ENCODE data around the gene ZC2HC1B.

The ZC2HC1B gene

DNA sequence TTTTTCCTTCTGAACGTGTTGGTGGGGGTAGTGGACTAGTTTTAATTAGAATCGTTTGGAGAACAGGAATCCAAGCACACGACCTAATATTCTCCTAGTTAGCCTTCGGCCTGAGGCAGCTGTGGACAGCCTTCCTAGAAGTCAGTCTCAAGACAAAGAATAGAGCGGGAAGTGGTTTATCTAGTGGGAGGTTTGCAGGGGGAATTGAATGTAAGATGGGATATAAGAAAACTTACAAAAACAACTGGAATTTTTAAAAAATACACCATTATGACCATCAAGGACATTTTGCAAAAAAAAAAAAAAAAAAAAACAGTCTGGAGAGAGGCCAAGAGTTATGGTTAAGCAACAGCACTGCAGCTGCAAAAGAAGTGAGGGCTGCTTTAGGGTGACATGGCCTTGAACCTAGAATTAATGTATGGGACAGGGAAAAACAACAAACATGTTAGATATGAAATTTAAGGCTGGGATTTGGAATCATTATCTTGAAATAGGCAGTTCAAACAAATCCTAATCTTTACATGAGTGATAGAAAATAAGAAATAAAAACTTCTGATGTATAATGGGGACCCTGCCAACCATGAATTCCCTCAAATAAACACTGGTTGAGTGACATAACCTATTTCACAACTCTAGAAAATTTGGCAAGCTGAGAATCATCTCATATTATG, 103.6 kb downstream of the ZC2HC1B start:
- H3K36me3 ChIP-seq (ENCODE audit: control insufficient read depth in 2 of 2, insufficient read depth in 2 of 2, low read length in 2 of 2), result no peaks in the 10 kb centered on the region
- peaks cover 5 to 12% of the 10 kb centered on the region in 2 donors for H3K4me1 ChIP-seq (ENCODE audit: control insufficient read depth in 2 of 2, insufficient read depth in 2 of 2, low read length in 2 of 2)
- H3K27me3 ChIP-seq (ENCODE audit: control insufficient read depth in 2 of 2, insufficient read depth in 2 of 2, low read length in 2 of 2), result no peaks in the 10 kb centered on the region
- no peak overlapping the region for H3K27ac ChIP-seq (ENCODE audit: low read depth in 2 of 2, low read length in 2 of 2)
- H3K9ac ChIP-seq (ENCODE audit: low read depth in 1 of 2, low read length in 2 of 2), result no peak overlapping the region
- H3K4me3 ChIP-seq (ENCODE audit: low read length in 2 of 2), result no peak overlapping the region
- H3K9me3 ChIP-seq (ENCODE audit: control insufficient read depth in 2 of 2, low read length in 2 of 2), result no peaks in the 10 kb centered on the region

DNA sequence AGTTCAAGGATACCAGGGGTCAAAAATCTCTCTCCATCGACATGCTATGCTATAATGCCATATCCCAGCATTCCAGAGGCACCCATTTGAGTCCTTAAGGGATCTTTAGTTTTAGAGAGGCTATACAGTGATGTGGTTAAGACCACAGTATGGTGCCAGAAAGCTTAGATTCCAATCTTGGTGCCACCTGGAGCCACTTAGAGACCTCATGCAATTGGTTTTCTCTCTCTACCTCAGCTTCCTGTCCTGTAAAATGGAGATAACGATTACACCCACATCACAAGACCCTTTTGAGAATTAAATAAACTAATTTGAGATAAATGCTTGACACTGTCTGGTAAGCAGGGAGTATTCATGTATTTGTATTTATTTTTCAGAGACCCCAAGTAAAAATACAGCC, 104.8 kb downstream of the ZC2HC1B start:
- Histone ChIP-seq H3K27ac (ENCODE audit: low read depth in 2 of 2, low read length in 2 of 2) (no peak overlapping the region), H3K9ac (ENCODE audit: low read depth in 1 of 2, low read length in 2 of 2) (no peak overlapping the region), H3K4me3 (ENCODE audit: low read length in 2 of 2) (no peak overlapping the region), H3K27me3 (ENCODE audit: control insufficient read depth in 2 of 2, insufficient read depth in 2 of 2, low read length in 2 of 2) (no peaks in the 10 kb centered on the region), H3K36me3 (ENCODE audit: control insufficient read depth in 2 of 2, insufficient read depth in 2 of 2, low read length in 2 of 2) (no peaks in the 10 kb centered on the region), H3K9me3 (ENCODE audit: control insufficient read depth in 2 of 2, low read length in 2 of 2) (no peaks in the 10 kb centered on the region), H3K4me1 (ENCODE audit: control insufficient read depth in 2 of 2, insufficient read depth in 2 of 2, low read length in 2 of 2) (peaks cover 2 to 3% of the 10 kb centered on the region in 2 donors)

DNA sequence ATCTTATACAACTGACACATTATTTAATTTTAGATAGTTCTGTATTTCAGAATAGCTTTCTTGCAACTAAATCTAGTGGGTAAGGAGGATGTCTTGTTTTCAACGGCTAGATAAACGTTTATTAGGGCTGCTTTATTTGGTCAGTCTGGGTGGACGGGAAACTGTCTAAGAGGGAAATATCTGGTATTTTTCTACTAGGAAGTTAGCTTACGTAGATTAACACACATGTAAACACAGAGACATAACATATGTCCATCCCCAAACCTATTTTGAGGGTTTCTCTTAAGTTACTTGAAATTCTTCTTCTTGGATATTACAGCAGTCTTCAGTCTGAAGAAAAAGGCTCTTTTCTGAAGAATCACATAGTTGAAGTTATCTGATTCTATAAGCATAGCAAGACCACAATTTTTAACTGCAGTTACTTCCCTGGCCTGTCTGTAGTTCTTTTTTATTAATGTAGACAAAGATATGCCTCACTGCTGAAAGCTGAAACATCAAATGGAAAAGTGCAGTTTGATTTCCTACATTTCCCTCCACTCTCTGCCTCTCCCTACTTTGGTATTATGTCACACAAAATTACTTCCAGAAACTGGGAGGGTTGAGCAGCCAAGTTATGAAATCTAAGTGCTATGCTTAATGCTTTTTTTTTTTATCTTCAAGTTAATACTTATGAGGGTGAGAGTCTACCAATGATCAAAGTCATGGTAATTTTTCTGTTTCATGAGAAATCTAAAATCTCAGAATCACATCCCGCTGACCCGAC, 106.4 kb downstream of the ZC2HC1B start:
- Histone ChIP-seq H3K27me3 (ENCODE audit: control insufficient read depth in 2 of 2, insufficient read depth in 2 of 2, low read length in 2 of 2) (no peaks in the 10 kb centered on the region), H3K9ac (ENCODE audit: low read depth in 1 of 2, low read length in 2 of 2) (no peak overlapping the region), H3K36me3 (ENCODE audit: control insufficient read depth in 2 of 2, insufficient read depth in 2 of 2, low read length in 2 of 2) (no peaks in the 10 kb centered on the region), H3K4me1 (ENCODE audit: control insufficient read depth in 2 of 2, insufficient read depth in 2 of 2, low read length in 2 of 2) (no peaks in the 10 kb centered on the region), H3K9me3 (ENCODE audit: control insufficient read depth in 2 of 2, low read length in 2 of 2) (no peaks in the 10 kb centered on the region), H3K4me3 (ENCODE audit: low read length in 2 of 2) (no peak overlapping the region), H3K27ac (ENCODE audit: low read depth in 2 of 2, low read length in 2 of 2) (no peak overlapping the region)

DNA sequence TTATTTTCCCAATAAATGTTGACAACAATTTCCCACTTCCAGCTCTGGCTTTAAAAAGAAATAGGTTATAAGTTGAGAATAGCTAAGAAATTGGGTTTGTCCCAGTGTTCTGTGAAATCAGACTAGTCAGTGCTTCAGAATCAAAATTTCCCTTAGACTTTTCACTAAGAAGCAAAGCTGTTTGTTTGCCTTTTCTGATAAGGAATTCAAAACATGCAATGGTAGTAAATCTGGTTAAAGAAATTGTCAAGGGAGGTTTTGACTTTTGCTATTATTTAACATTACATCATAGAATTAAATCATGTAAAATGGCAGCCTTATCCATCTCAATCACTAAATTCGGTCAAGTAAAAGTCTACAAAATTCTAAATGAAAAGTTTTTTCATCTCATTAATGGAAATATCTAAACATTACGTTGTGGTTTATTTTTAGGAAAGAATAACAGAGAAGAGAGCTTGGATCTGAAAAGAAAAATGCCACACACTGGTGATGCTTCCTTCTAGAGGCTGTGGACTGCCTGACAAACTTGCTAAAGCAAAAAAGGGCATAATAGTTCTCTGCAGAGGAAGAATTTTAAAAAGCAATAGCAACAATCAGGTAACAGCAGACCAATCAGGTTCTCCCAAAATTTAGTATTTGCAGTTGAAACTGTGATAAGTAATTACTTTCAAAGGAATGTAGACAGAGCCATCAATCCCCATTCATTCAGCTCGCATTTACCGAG, 107.4 kb downstream of the ZC2HC1B start:
- H3K9me3 ChIP-seq (ENCODE audit: control insufficient read depth in 2 of 2, low read length in 2 of 2), result no peaks in the 10 kb centered on the region
- no peak overlapping the region for H3K9ac ChIP-seq (ENCODE audit: low read depth in 1 of 2, low read length in 2 of 2)
- H3K36me3 ChIP-seq (ENCODE audit: control insufficient read depth in 2 of 2, insufficient read depth in 2 of 2, low read length in 2 of 2), result no peaks in the 10 kb centered on the region
- H3K27me3 ChIP-seq (ENCODE audit: control insufficient read depth in 2 of 2, insufficient read depth in 2 of 2, low read length in 2 of 2), result no peaks in the 10 kb centered on the region
- H3K4me3 ChIP-seq (ENCODE audit: low read length in 2 of 2), result no peak overlapping the region
- H3K27ac ChIP-seq (ENCODE audit: low read depth in 2 of 2, low read length in 2 of 2), result no peak overlapping the region
- H3K4me1 ChIP-seq (ENCODE audit: control insufficient read depth in 2 of 2, insufficient read depth in 2 of 2, low read length in 2 of 2), result no peaks in the 10 kb centered on the region

DNA sequence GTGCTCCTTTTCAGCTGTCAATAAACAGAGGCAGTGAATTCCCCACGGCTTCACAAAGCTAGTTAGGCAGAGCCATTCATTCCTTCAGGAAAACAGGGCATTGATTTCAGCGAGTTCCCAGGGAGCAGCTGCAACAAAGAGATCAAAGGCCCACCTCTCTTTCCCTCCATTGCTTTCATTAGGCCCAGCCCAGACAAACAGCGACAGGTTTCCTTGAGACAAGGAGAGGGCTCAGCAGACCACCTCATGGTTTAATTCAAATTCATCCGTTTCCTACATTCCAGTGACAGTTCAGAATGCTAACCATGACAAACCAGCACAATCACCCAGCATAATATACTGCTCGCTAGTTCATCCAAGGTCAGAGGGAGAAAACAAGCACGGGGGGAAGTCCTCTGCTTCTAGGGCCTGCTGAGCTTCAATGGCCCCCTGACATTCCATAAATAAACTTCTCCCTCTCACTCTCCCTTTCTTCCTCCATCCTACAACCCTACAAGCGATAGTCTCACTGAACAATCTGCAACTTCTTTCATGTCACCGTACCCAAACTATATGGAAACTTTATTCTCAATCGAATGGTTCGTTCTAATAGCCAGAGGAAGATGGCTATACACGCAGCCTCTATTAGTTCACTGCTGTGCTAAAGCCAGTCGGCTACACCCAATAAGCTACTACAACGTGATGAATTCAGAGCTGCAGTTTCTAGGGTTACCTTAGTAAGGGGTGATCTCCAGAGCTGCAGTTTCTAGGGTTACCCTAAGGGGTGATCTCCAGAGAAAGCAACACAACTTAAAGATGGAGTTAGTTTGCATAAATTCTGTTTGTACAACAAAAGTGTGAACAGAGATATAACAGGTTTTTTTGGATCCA, 109.1 kb downstream of the ZC2HC1B start:
- Histone ChIP-seq H3K4me1 (ENCODE audit: control insufficient read depth in 2 of 2, insufficient read depth in 2 of 2, low read length in 2 of 2) (no peaks in the 10 kb centered on the region), H3K27me3 (ENCODE audit: control insufficient read depth in 2 of 2, insufficient read depth in 2 of 2, low read length in 2 of 2) (no peaks in the 10 kb centered on the region), H3K36me3 (ENCODE audit: control insufficient read depth in 2 of 2, insufficient read depth in 2 of 2, low read length in 2 of 2) (no peaks in the 10 kb centered on the region), H3K9ac (ENCODE audit: low read depth in 1 of 2, low read length in 2 of 2) (no peak overlapping the region), H3K27ac (ENCODE audit: low read depth in 2 of 2, low read length in 2 of 2) (no peak overlapping the region), H3K9me3 (ENCODE audit: control insufficient read depth in 2 of 2, low read length in 2 of 2) (no peaks in the 10 kb centered on the region), H3K4me3 (ENCODE audit: low read length in 2 of 2) (no peak overlapping the region)

DNA sequence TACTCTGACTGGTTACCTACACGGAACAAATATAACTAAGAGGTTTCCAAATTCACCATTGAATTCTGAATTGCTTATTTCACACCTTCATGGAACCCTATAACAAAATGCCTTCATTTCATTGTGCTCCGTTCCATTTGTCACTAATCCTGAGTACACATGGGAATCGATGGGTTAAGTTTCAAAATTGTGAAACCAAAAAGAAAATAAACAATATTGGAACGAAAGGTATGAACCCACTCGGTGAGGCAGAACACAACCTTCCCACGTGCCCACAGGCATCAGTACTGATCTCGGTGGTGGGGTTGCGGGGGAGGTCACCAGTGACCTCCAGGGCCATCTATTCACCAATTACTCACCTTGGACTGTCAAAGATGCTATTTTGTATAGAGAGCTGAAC, 109.8 kb downstream of the ZC2HC1B start:
- Histone ChIP-seq H3K4me3 (ENCODE audit: low read length in 2 of 2) (no peak overlapping the region), H3K9ac (ENCODE audit: low read depth in 1 of 2, low read length in 2 of 2) (no peak overlapping the region), H3K27me3 (ENCODE audit: control insufficient read depth in 2 of 2, insufficient read depth in 2 of 2, low read length in 2 of 2) (no peaks in the 10 kb centered on the region), H3K4me1 (ENCODE audit: control insufficient read depth in 2 of 2, insufficient read depth in 2 of 2, low read length in 2 of 2) (no peaks in the 10 kb centered on the region), H3K27ac (ENCODE audit: low read depth in 2 of 2, low read length in 2 of 2) (no peak overlapping the region), H3K36me3 (ENCODE audit: control insufficient read depth in 2 of 2, insufficient read depth in 2 of 2, low read length in 2 of 2) (no peaks in the 10 kb centered on the region), H3K9me3 (ENCODE audit: control insufficient read depth in 2 of 2, low read length in 2 of 2) (no peaks in the 10 kb centered on the region)

DNA sequence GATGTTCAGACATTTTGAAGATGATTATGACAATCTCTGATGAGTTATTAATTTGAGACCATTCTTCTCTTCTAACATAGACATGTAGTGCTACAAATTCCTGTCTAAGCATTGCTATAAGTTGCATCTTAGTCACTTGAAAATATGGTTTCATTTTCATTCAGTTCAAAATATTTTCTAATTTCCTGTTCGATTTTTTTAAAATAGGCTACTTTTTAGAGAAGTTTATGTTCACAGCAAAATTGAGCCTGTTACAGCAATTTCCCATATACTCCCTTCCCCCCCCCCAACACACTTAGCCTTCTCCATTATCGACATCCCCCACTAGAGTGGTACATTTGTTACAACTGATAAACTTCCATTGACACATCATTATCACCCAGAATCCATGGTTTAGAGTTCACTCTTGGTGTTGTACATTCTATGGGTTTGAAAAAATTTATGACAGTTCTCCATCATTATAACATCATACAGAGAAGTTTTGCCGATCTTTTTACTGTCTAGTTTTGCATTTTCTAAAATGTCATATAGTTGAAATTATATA, 112.6 kb downstream of the ZC2HC1B start:
- no peak overlapping the region for H3K27ac ChIP-seq (ENCODE audit: low read depth in 2 of 2, low read length in 2 of 2)

DNA sequence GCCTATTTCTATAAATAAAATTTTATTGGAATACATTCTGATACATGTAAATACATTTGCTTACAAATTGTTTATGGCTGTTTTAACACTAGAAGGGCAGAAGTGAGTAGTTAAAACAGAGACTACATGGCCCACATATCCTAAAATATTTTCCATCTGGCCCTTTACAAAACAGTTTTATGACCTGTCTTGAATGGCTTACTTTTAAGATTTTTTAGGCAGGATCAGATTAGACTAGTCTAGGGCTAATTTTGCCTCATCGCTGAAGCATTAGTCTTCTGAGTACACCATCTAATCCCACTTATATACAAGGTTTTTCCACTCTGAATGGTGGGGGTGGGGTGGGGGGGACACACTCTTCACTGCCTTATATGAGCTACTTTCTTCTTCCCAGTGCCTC, 116.6 kb downstream of the ZC2HC1B start:
- Histone ChIP-seq H3K4me1 (ENCODE audit: control insufficient read depth in 2 of 2, insufficient read depth in 2 of 2, low read length in 2 of 2) (no peaks in the 10 kb centered on the region), H3K27ac (ENCODE audit: low read depth in 2 of 2, low read length in 2 of 2) (no peak overlapping the region), H3K4me3 (ENCODE audit: low read length in 2 of 2) (no peak overlapping the region), H3K27me3 (ENCODE audit: control insufficient read depth in 2 of 2, insufficient read depth in 2 of 2, low read length in 2 of 2) (no peaks in the 10 kb centered on the region), H3K9me3 (ENCODE audit: control insufficient read depth in 2 of 2, low read length in 2 of 2) (no peaks in the 10 kb centered on the region), H3K36me3 (ENCODE audit: control insufficient read depth in 2 of 2, insufficient read depth in 2 of 2, low read length in 2 of 2) (no peaks in the 10 kb centered on the region), H3K9ac (ENCODE audit: low read depth in 1 of 2, low read length in 2 of 2) (no peak overlapping the region)

More for the DNA sequence above, 112.6 kb downstream of the ZC2HC1B start:
- Histone ChIP-seq H3K9ac (ENCODE audit: low read depth in 1 of 2, low read length in 2 of 2) (no peak overlapping the region), H3K9me3 (ENCODE audit: control insufficient read depth in 2 of 2, low read length in 2 of 2) (no peaks in the 10 kb centered on the region), H3K4me3 (ENCODE audit: low read length in 2 of 2) (no peak overlapping the region), H3K36me3 (ENCODE audit: control insufficient read depth in 2 of 2, insufficient read depth in 2 of 2, low read length in 2 of 2) (no peaks in the 10 kb centered on the region), H3K27me3 (ENCODE audit: control insufficient read depth in 2 of 2, insufficient read depth in 2 of 2, low read length in 2 of 2) (no peaks in the 10 kb centered on the region), H3K4me1 (ENCODE audit: control insufficient read depth in 2 of 2, insufficient read depth in 2 of 2, low read length in 2 of 2) (no peaks in the 10 kb centered on the region)

DNA sequence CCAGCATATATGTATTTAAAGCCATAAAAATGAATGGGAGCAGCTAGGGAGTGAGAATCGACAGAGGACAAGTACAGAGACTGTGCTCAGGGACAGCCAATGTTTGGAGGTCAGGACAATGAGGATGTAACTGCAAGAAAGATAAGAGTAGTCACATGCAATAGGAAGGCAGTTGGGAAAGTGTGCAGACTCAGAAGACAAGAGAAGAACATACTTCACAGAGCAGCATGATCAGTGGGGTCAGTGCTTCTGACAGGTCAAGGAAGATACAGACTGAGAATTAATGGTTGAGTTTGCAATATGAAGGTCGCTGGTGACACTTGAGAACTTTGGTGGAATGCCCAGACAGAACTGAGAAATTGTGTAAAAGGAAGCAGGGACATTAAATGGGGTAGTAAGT, 118.7 kb downstream of the ZC2HC1B start:
- Histone ChIP-seq H3K27me3 (ENCODE audit: control insufficient read depth in 2 of 2, insufficient read depth in 2 of 2, low read length in 2 of 2) (no peaks in the 10 kb centered on the region), H3K9ac (ENCODE audit: low read depth in 1 of 2, low read length in 2 of 2) (no peak overlapping the region), H3K27ac (ENCODE audit: low read depth in 2 of 2, low read length in 2 of 2) (no peak overlapping the region), H3K36me3 (ENCODE audit: control insufficient read depth in 2 of 2, insufficient read depth in 2 of 2, low read length in 2 of 2) (no peaks in the 10 kb centered on the region), H3K4me1 (ENCODE audit: control insufficient read depth in 2 of 2, insufficient read depth in 2 of 2, low read length in 2 of 2) (no peaks in the 10 kb centered on the region), H3K4me3 (ENCODE audit: low read length in 2 of 2) (no peak overlapping the region), H3K9me3 (ENCODE audit: control insufficient read depth in 2 of 2, low read length in 2 of 2) (no peaks in the 10 kb centered on the region)
